ENCODE data around the gene TAS2R43. TPM values are rescaled to one million over a fixed set of nuclear protein-coding genes. Genes with fewer than 3 reads are reported as not detected.
"Not testable (repeated sequence)": the region's sequence is repeated elsewhere in the genome, so short reads cannot be mapped to it uniquely, and the experiment has no call there.

The TAS2R43 gene
- total and polyA plus RNA-seq, 7 experiments from 2014 or later = 0.32 to 2.1 (median 1.7) TPM; not detected in 1

- CTCF ChIA-PET = interaction anchor here (0.6 kb wide), 1 partner anchor 390 kb away, joined by 3 read pairs; no protein-coding TSS in a partner anchor
- peaks cover 5 to 49% (median 19%) of the 10 kb centered on the region in 11 donors for H3K9me3 Mint-ChIP-seq
- H3K4me3 Mint-ChIP-seq; H3K9me3 ChIP-seq (ENCODE audit: control insufficient read depth in 2 of 3, low read length in 3 of 3); DNase-seq; intact Hi-C loops (cut with micrococcal nuclease); H3K4me3 ChIP-seq (ENCODE audit: low read length); H3K27ac ChIP-seq (ENCODE audit: low read depth, low read length); H3K4me1 ChIP-seq (ENCODE audit: control insufficient read depth in 2 of 2, insufficient read depth in 2 of 2, low read length in 2 of 2); POLR2A ChIA-PET; H3K27ac Mint-ChIP-seq; H3K27me3 ChIP-seq (ENCODE audit: control insufficient read depth in 2 of 2, insufficient read depth in 2 of 2, low read length in 2 of 2); H3K27me3 Mint-ChIP-seq; ATAC-seq; H3K36me3 ChIP-seq (ENCODE audit: control insufficient read depth in 2 of 3, insufficient read depth in 3 of 3, low read length in 3 of 3): not testable (repeated sequence)
- H3K36me3 Mint-ChIP-seq = peaks cover 11 to 74% (median 62%) of the 10 kb centered on the region in 5 donors
- peaks cover 0 to 14% (median 4%) of the 10 kb centered on the region in 7 donors for H3K4me1 Mint-ChIP-seq
These were observed 42.1 kb downstream of the TAS2R43 start for GRCh38 chr12:11049806-11050531.

- H3K27ac ChIP-seq (ENCODE audit: low read depth, low read length); DNase-seq; ATAC-seq; POLR2A ChIA-PET; H3K4me3 Mint-ChIP-seq; CTCF ChIA-PET; H3K27ac Mint-ChIP-seq; H3K9me3 ChIP-seq (ENCODE audit: control insufficient read depth in 2 of 3, low read length in 3 of 3); H3K4me3 ChIP-seq (ENCODE audit: low read length); intact Hi-C loops (cut with micrococcal nuclease); H3K27me3 ChIP-seq (ENCODE audit: control insufficient read depth in 2 of 2, insufficient read depth in 2 of 2, low read length in 2 of 2); H3K9me3 Mint-ChIP-seq; H3K36me3 ChIP-seq (ENCODE audit: control insufficient read depth in 2 of 3, insufficient read depth in 3 of 3, low read length in 3 of 3); H3K27me3 Mint-ChIP-seq; H3K4me1 ChIP-seq (ENCODE audit: control insufficient read depth in 2 of 2, insufficient read depth in 2 of 2, low read length in 2 of 2): not testable (repeated sequence)
- H3K4me1 Mint-ChIP-seq = peaks cover 0 to 35% (median 18%) of the 10 kb centered on the region in 7 donors
- peaks cover 14 to 71% (median 66%) of the 10 kb centered on the region in 5 donors for H3K36me3 Mint-ChIP-seq
These were observed 50.7 kb downstream of the TAS2R43 start for GRCh38 chr12:11041366-11041765.

Other genes starting within 250 kb of the TAS2R43 start
- 1 to 10 TPM; 2.2 to 4.6 (median 3.3) TPM for gene PRR4, start 242.8 kb downstream of the TAS2R43 start, total RNA-seq
- gene PRR4, start 242.8 kb downstream of the TAS2R43 start, polyA plus RNA-seq = 1 to 10 TPM; 2.1 to 2.3 TPM
- gene PRH1, start 208.1 kb downstream of the TAS2R43 start, total RNA-seq = 10 to 100 TPM; 19.9 to 37.8 (median 29.8) TPM
- gene PRH1, start 208.1 kb downstream of the TAS2R43 start, polyA plus RNA-seq = 10 to 100 TPM in 1 of 2 donors, 1 to 10 TPM in 1; 7.9 to 10.7 TPM
- 1 to 10 TPM in 4 of 5 experiments, under 1 TPM in 1; 0.72 to 2.1 (median 1.4) TPM for gene TAS2R13, start 182.8 kb downstream of the TAS2R43 start, total RNA-seq
- gene TAS2R13, start 182.8 kb downstream of the TAS2R43 start, polyA plus RNA-seq = not detected
- under 1 TPM in 2 of 5 experiments, not detected in 3; 0.51 to 0.65 TPM for gene PRH2, start 163.1 kb downstream of the TAS2R43 start, total RNA-seq
- gene PRH2, start 163.1 kb downstream of the TAS2R43 start, polyA plus RNA-seq = not detected
- gene TAS2R14, start 153.1 kb downstream of the TAS2R43 start, total RNA-seq = 1 to 10 TPM; 2.2 to 3.3 (median 2.6) TPM
- under 1 TPM; 0.60 to 0.91 TPM for gene TAS2R14, start 153.1 kb downstream of the TAS2R43 start, polyA plus RNA-seq
- gene TAS2R50, start 105.4 kb downstream of the TAS2R43 start, total RNA-seq = 1 to 10 TPM in 4 of 5 experiments, under 1 TPM in 1; 0.72 to 1.9 (median 1.5) TPM
- not detected for gene TAS2R50, start 105.4 kb downstream of the TAS2R43 start, polyA plus RNA-seq
- 1 to 10 TPM; 1.6 to 3.5 (median 2.3) TPM for gene TAS2R20, start 94.0 kb downstream of the TAS2R43 start, total RNA-seq
- under 1 TPM in 1 of 2 donors, not detected in 1; 0.15 TPM for gene TAS2R20, start 94.0 kb downstream of the TAS2R43 start, polyA plus RNA-seq
- gene TAS2R19, start 69.7 kb downstream of the TAS2R43 start, total RNA-seq = 1 to 10 TPM; 1.8 to 4.9 (median 3.4) TPM
- gene TAS2R19, start 69.7 kb downstream of the TAS2R43 start, polyA plus RNA-seq = under 1 TPM; 0.24 to 0.39 TPM
- 1 to 10 TPM; 1.5 to 6.2 (median 3.6) TPM for gene TAS2R31, start 60.9 kb downstream of the TAS2R43 start, total RNA-seq
- under 1 TPM in 1 of 2 donors, not detected in 1; 0.26 TPM for gene TAS2R31, start 60.9 kb downstream of the TAS2R43 start, polyA plus RNA-seq
- 1 to 10 TPM; 1.2 to 3.4 (median 2.7) TPM for gene TAS2R46, start 30.0 kb downstream of the TAS2R43 start, total RNA-seq
- under 1 TPM in 1 of 2 donors, not detected in 1; 0.21 TPM for gene TAS2R46, start 30.0 kb downstream of the TAS2R43 start, polyA plus RNA-seq
- 1 to 10 TPM; 4.1 to 7.2 (median 5.3) TPM for gene TAS2R30, start 42.3 kb upstream of the TAS2R43 start, total RNA-seq
- gene TAS2R30, start 42.3 kb upstream of the TAS2R43 start, polyA plus RNA-seq = under 1 TPM in 1 of 2 donors, not detected in 1; 0.18 TPM
- gene SMIM10L1, start 78.9 kb upstream of the TAS2R43 start, total RNA-seq = 10 to 100 TPM in 2 of 5 experiments, 1 to 10 TPM in 3; 7.8 to 12.9 (median 8.5) TPM
- gene SMIM10L1, start 78.9 kb upstream of the TAS2R43 start, polyA plus RNA-seq = 10 to 100 TPM in 1 of 2 donors, 1 to 10 TPM in 1; 6.7 to 14.6 TPM
- not detected for gene TAS2R42, start 94.6 kb upstream of the TAS2R43 start, total RNA-seq
- not detected for gene TAS2R42, start 94.6 kb upstream of the TAS2R43 start, polyA plus RNA-seq
- not detected for gene PRB3, start 177.4 kb upstream of the TAS2R43 start, total RNA-seq
- gene PRB3, start 177.4 kb upstream of the TAS2R43 start, polyA plus RNA-seq = not detected
- not detected for gene PRB4, start 218.1 kb upstream of the TAS2R43 start, total RNA-seq
- not detected for gene PRB4, start 218.1 kb upstream of the TAS2R43 start, polyA plus RNA-seq

All from naive thymus-derived CD4-positive, alpha-beta T cell (primary cell).